Subcutaneous abdominal adipose tissue (tissue), 5 donors: ENCODE results near the gene CNOT1.
"Not testable (repeated sequence)": the region's sequence is repeated elsewhere in the genome, so short reads cannot be mapped to it uniquely, and the experiment has no call there.

Source experiments
- H3K27ac ChIP-seq: one replicate; pipeline ENCODE4 v1.7.0; 2013; ENCODE audit warnings: low read depth, mild to moderate bottlenecking, inconsistent platforms, low read length, moderate library complexity
- H3K27me3 ChIP-seq, 5 donors: one replicate each; pipeline ENCODE4 v1.7.0; 2013; ENCODE audit warnings: low read length in 5 of 5, inconsistent platforms in 1 of 5; ENCODE audit not compliant: control insufficient read depth in 5 of 5, insufficient read depth in 4 of 5
- H3K36me3 ChIP-seq, 5 donors: one replicate each; pipeline ENCODE4 v1.7.0; 2013; ENCODE audit warnings: low read length in 5 of 5; ENCODE audit not compliant: control insufficient read depth in 5 of 5, insufficient read depth in 5 of 5
- H3K4me1 ChIP-seq, 5 donors: one replicate each; pipeline ENCODE4 v1.7.0; 2013; ENCODE audit warnings: low read length in 5 of 5, mild to moderate bottlenecking in 3 of 5, moderate library complexity in 1 of 5; ENCODE audit not compliant: control insufficient read depth in 5 of 5, insufficient read depth in 5 of 5
- H3K4me3 ChIP-seq, 5 donors: one replicate each; pipeline ENCODE4 v1.7.0; 2013; ENCODE audit warnings: low read length in 5 of 5, low read depth in 1 of 5
- H3K9ac ChIP-seq, 5 donors: one replicate each; pipeline ENCODE4 v1.7.0; 2013; ENCODE audit warnings: low read length in 5 of 5, mild to moderate bottlenecking in 4 of 5, moderate library complexity in 3 of 5
- H3K9me3 ChIP-seq, 5 donors: one replicate each; pipeline ENCODE4 v1.7.0; 2013; ENCODE audit warnings: low read length in 5 of 5; ENCODE audit not compliant: control insufficient read depth in 5 of 5
- donor health status: healthy.
- donor health status: healthy.
- donor health status: healthy.
- donor health status: healthy.
- donor health status: healthy.

The CNOT1 gene

GRCh38 chr16:58629733-58630640, at the start of gene CNOT1:
CNOT1 (minus strand) TSS chr16:58629826; CDS start chr16:58599337, 30,489 bp downstream.
- Histone ChIP-seq H3K36me3 (no peaks in the 10 kb centered on the region), H3K9ac (peak within 1 kb of the TSS; percentile 92 to 100 (median 100)), H3K27me3 (no peaks in the 10 kb centered on the region), H3K4me3 (peak within 1 kb of the TSS; percentile 80 to 99 (median 95)), H3K27ac (peak within 1 kb of the TSS; percentile 98), H3K4me1 (peaks cover 3 to 35% (median 27%) of the 10 kb centered on the region in 5 donors), H3K9me3 (no peaks in the 10 kb centered on the region)

- no peaks in the 10 kb centered on the region for H3K9me3 ChIP-seq
- peaks cover 0 to 13% (median 7%) of the 10 kb centered on the region in 5 donors for H3K4me1 ChIP-seq
- H3K9ac ChIP-seq: no peak overlapping the region
- peaks cover 0 to 62% (median 42%) of the 10 kb centered on the region in 5 donors for H3K36me3 ChIP-seq
- H3K27me3 ChIP-seq: no peaks in the 10 kb centered on the region
- no peak overlapping the region for H3K4me3 ChIP-seq
- no peak overlapping the region for H3K27ac ChIP-seq
These were observed 49.1 kb upstream of the CNOT1 start for GRCh38 chr16:58678716-58679115.

DNA sequence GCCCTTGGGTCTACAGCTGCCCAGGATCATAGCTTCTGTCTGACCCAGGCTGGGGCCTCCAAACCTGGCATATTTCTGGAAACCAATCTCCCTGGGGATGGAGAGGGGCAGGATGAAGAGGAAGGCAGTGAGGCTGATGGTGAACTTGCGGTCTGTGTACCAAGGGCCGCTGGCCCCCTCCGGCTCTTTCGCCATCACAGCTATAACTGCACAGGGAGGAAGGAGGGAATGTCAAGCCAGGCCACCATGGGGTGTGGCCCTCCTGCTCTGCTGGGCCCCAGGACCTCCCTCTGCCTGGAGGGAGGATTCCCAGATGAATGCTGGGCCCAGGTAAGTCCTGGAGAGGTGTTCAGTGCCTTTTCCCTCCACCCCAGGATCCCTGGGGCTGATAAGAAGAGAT, 48.6 kb upstream of the CNOT1 start:
- Histone ChIP-seq H3K9me3 (no peaks in the 10 kb centered on the region), H3K4me3 (no peak overlapping the region), H3K36me3 (peaks cover 0 to 62% (median 42%) of the 10 kb centered on the region in 5 donors), H3K9ac (no peak overlapping the region), H3K27ac (no peak overlapping the region), H3K4me1 (peaks cover 0 to 9% (median 3%) of the 10 kb centered on the region in 5 donors), H3K27me3 (no peaks in the 10 kb centered on the region)

GRCh38 chr16:58670946-58671583, 41.4 kb upstream of the CNOT1 start:
- Histone ChIP-seq H3K27ac (no peak overlapping the region), H3K27me3 (no peaks in the 10 kb centered on the region), H3K9ac (no peak overlapping the region), H3K4me1 (no peaks in the 10 kb centered on the region), H3K36me3 (peaks cover 0 to 64% (median 46%) of the 10 kb centered on the region in 5 donors), H3K9me3 (no peaks in the 10 kb centered on the region), H3K4me3 (no peak overlapping the region)

GRCh38 chr16:58670177-58670576, 40.6 kb upstream of the CNOT1 start:
- H3K27ac ChIP-seq: no peak overlapping the region
- no peaks in the 10 kb centered on the region for H3K4me1 ChIP-seq
- H3K9ac ChIP-seq: no peak overlapping the region
- no peaks in the 10 kb centered on the region for H3K27me3 ChIP-seq
- H3K36me3 ChIP-seq: peaks cover 0 to 61% (median 41%) of the 10 kb centered on the region in 5 donors
- no peak overlapping the region for H3K4me3 ChIP-seq
- no peaks in the 10 kb centered on the region for H3K9me3 ChIP-seq

GRCh38 chr16:58665200-58665599, 35.6 kb upstream of the CNOT1 start:
- no peaks in the 10 kb centered on the region for H3K4me1 ChIP-seq

GRCh38 chr16:58661199-58661830, 31.7 kb upstream of the CNOT1 start:
- no peaks in the 10 kb centered on the region for H3K4me1 ChIP-seq
- no peaks in the 10 kb centered on the region for H3K9me3 ChIP-seq
- H3K9ac ChIP-seq: no peak overlapping the region
- H3K36me3 ChIP-seq: peaks cover 0 to 6% (median 3%) of the 10 kb centered on the region in 5 donors
- H3K4me3 ChIP-seq: no peak overlapping the region
- H3K27me3 ChIP-seq: no peaks in the 10 kb centered on the region
- no peak overlapping the region for H3K27ac ChIP-seq

More at GRCh38 chr16:58665200-58665599, 35.6 kb upstream of the CNOT1 start:
- Histone ChIP-seq H3K4me3 (no peak overlapping the region), H3K9ac (no peak overlapping the region), H3K27ac (no peak overlapping the region), H3K27me3 (no peaks in the 10 kb centered on the region), H3K9me3 (no peaks in the 10 kb centered on the region), H3K36me3 (peaks cover 0 to 30% (median 20%) of the 10 kb centered on the region in 5 donors)

DNA sequence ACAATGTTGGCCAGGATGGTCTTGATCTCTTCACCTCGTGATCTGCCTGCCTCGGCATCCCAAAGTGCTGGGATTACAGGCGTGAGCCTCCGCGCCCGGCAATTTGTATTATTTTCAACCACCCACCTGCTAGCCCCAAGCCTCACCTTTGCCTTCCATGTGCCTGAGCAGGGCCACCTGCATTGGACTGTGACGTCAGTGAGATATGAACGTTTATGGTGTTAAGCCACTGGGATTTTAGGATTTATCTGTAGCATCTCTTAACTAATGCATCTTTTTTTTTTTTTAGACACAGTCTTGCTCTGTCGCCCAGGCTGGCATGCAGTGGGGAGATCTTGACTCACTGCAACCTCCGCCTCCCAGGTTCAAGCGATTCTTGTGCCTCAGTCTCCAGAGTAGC, 30.3 kb upstream of the CNOT1 start:
- H3K27me3 ChIP-seq, H3K4me1 ChIP-seq, H3K9me3 ChIP-seq, H3K27ac ChIP-seq, H3K4me3 ChIP-seq, H3K9ac ChIP-seq, H3K36me3 ChIP-seq: not testable (repeated sequence)

- Histone ChIP-seq H3K27me3 (no peaks in the 10 kb centered on the region), H3K9ac (no peak overlapping the region), H3K36me3 (no peaks in the 10 kb centered on the region), H3K4me3 (no peak overlapping the region), H3K4me1 (no peaks in the 10 kb centered on the region), H3K27ac (no peak overlapping the region), H3K9me3 (no peaks in the 10 kb centered on the region)
These were observed 29.2 kb upstream of the CNOT1 start for GRCh38 chr16:58658796-58659211.

DNA sequence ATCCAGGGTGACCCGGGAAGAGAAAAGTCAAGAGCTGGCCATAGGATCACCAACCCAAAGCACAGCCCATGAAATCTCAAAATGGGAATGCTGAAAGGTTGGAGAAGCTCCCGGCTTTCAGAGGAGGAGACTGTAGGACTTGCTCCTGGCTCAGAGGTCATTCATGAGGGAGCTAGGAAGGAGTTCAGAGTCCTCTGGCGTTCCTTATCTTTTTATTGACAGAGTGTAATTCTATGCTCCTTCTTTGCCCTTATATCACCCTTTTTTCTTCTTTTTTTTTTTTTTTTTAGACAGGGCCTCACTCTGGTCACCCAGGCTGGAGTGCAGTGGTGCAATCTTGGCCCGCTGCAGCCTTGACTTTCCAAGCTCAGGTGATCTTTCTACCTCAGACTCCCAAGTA, 27.3 kb upstream of the CNOT1 start:
- Histone ChIP-seq H3K36me3 (no peaks in the 10 kb centered on the region), H3K27ac (no peak overlapping the region), H3K9me3 (no peaks in the 10 kb centered on the region), H3K4me1 (no peaks in the 10 kb centered on the region), H3K9ac (no peak overlapping the region), H3K27me3 (peaks cover 0 to 4% (median 0%) of the 10 kb centered on the region in 5 donors), H3K4me3 (no peak overlapping the region)
